Kidney (tissue), 22 donors: ENCODE measurements around the gene NDUFA11. TPM values are rescaled to one million over a fixed set of nuclear protein-coding genes. Genes with fewer than 3 reads are reported as not detected.

Source experiments
- DNase-seq, 5 donors: peaks; one replicate each; pipeline ENCODE4 v3.0.0-alpha.2; 2013 to 2020
- FAIRE-seq: peaks from 2 replicates; lab custom pipeline; 2012; peaks lifted over from hg19 to GRCh38; lab: Jason Lieb, UNC
- H3K27ac ChIP-seq, 2 donors: one replicate each; pipeline ENCODE4 v1.7.0; 2013; ENCODE audit warnings: low read depth in 2 of 2, low read length in 2 of 2, inconsistent platforms in 1 of 2
- H3K27me3 ChIP-seq: one replicate; pipeline ENCODE4 v1.7.1; 2013; ENCODE audit warnings: low read length, inconsistent platforms; ENCODE audit not compliant: control insufficient read depth, insufficient read depth
- H3K36me3 ChIP-seq, 3 donors: one replicate each; pipeline versions ENCODE4 v1.7.0 to v1.7.1; 2013; ENCODE audit warnings: low read length in 3 of 3, control low read depth in 1 of 3, inconsistent platforms in 1 of 3; ENCODE audit not compliant: insufficient read depth in 3 of 3, control insufficient read depth in 2 of 3
- H3K4me1 ChIP-seq, 3 donors: one replicate each; pipeline versions ENCODE4 v1.7.0 to v1.7.1; 2013; ENCODE audit warnings: low read length in 3 of 3, inconsistent platforms in 1 of 3, low read depth in 1 of 3; ENCODE audit not compliant: control insufficient read depth in 2 of 3, insufficient read depth in 2 of 3
- H3K4me3 ChIP-seq, 3 donors: one replicate each; pipeline versions ENCODE4 v1.7.0 to v1.8.1; 2013; ENCODE audit warnings: low read length in 3 of 3, control low read depth in 1 of 3, inconsistent platforms in 1 of 3
- H3K9ac ChIP-seq, 3 donors: one replicate each; pipeline versions ENCODE4 v1.7.0 to v1.7.1; 2013; ENCODE audit warnings: low read length in 3 of 3, control low read depth in 1 of 3, inconsistent platforms in 1 of 3
- H3K9me3 ChIP-seq, 3 donors: one replicate each; pipeline versions ENCODE4 v1.7.0 to v1.7.1; 2013; ENCODE audit warnings: low read length in 3 of 3, control low read depth in 1 of 3, inconsistent platforms in 1 of 3; ENCODE audit not compliant: control insufficient read depth in 2 of 3, insufficient read depth in 1 of 3
- intact Hi-C: fragments of 100-400 bp; cut with DNase I; formaldehyde crosslinking; loops from one replicate; pipeline ENCODE4 v1.11.1; 2022
- long read RNA-seq, 10 donors: library from polyadenylated mRNA in 1 of 10; unstranded in 1 of 10; transcript quantifications; one replicate each; pipeline ENCODE4 v2.0.0 and lab custom pipeline, GENCODE V29; 2021 to 2026
- polyA plus RNA-seq: library from polyadenylated mRNA; stranded (reverse); fragments of 350-450 nt; fragmentation: Illumina TruSeq; extraction: RNeasy Lipid Tissue Mini Kit (QIAGEN cat#74804); gene quantifications from one replicate; pipeline ENCODE4 v1.2.3, GENCODE V29; 2014; ENCODE audit warnings: low read depth, low replicate concordance; ENCODE audit not compliant: insufficient read depth
- total RNA-seq: library from RNA; stranded (reverse); fragmentation: NEBNext Ultra II Directional; extraction: Animal tissue kit (Norgen Biotek cat#: 25700); gene quantifications from one replicate; pipeline ENCODE4 v1.2.1, GENCODE V29; 2021
- TF ChIP-seq, protein P1 (sequence below): IDR thresholded peaks from 3 replicates; pipeline ENCODE4 v1.5.1; 2012; ENCODE audit warnings: mild to moderate bottlenecking, moderate library complexity, borderline replicate concordance; ENCODE audit not compliant: insufficient read depth; ENCODE audit errors: extremely low read depth
- donor health status: control.
- donor health status: control.
- donor health status: control.
- donor health status: control.
- donor health status: control.
- donor health status: DM: yes; HTN: yes; CAD: no.
- donor health status: Normal renal cell carcinoma (clear cell type).

NDUFA11 gene
- total RNA-seq: 200 TPM
- polyA plus RNA-seq: 763 TPM
- long read RNA-seq, donor 1, transcript NDUFA11-201 (4 exons, 539 nt): major isoform, 217 of 232 reads
- long read RNA-seq, donor 1, transcript NDUFA11-205 (3 exons, 2,154 nt): minor isoform, 5 of 232 reads
- long read RNA-seq, donor 1, transcript NDUFA11-206 (5 exons, 657 nt): minor isoform, 6 of 232 reads
- long read RNA-seq, donor 1, partial matches to known transcripts: 0 of 232 reads
- long read RNA-seq, donor 1, other reads (novel, unspliced or antisense): 0 of 232 reads
- long read RNA-seq, donor 2, transcript NDUFA11-201 (4 exons, 539 nt): major isoform, 191 of 216 reads
- long read RNA-seq, donor 2, transcript NDUFA11-206 (5 exons, 657 nt): minor isoform, 5 of 216 reads
- long read RNA-seq, donor 2, transcript NDUFA11-205 (3 exons, 2,154 nt): minor isoform, 7 of 216 reads
- long read RNA-seq, donor 2, partial matches to known transcripts: 5 of 216 reads
- long read RNA-seq, donor 2, other reads (novel, unspliced or antisense): 5 of 216 reads
- long read RNA-seq, donor 3, transcript NDUFA11-201 (4 exons, 539 nt): major isoform, 262 of 291 reads
- long read RNA-seq, donor 3, transcript NDUFA11-205 (3 exons, 2,154 nt): minor isoform, 7 of 291 reads
- long read RNA-seq, donor 3, transcript NDUFA11-204 (2 exons, 403 nt): minor isoform, 13 of 291 reads
- long read RNA-seq, donor 3, partial matches to known transcripts: 5 of 291 reads
- long read RNA-seq, donor 3, other reads (novel, unspliced or antisense): 0 of 291 reads
- long read RNA-seq, donor 4, transcript NDUFA11-206 (5 exons, 657 nt): minor isoform, 7 of 149 reads
- long read RNA-seq, donor 4, transcript NDUFA11-201 (4 exons, 539 nt): major isoform, 135 of 149 reads
- long read RNA-seq, donor 4, partial matches to known transcripts: 0 of 149 reads
- long read RNA-seq, donor 4, other reads (novel, unspliced or antisense): 0 of 149 reads
- long read RNA-seq, donor 5, transcript NDUFA11-201 (4 exons, 539 nt): major isoform, 16 of 19 reads
- long read RNA-seq, donor 5, partial matches to known transcripts: 0 of 19 reads
- long read RNA-seq, donor 5, other reads (novel, unspliced or antisense): 0 of 19 reads
- long read RNA-seq, donor 6, transcript NDUFA11-201 (4 exons, 539 nt): major isoform, 526 of 578 reads
- long read RNA-seq, donor 6, transcript NDUFA11-206 (5 exons, 657 nt): minor isoform, 7 of 578 reads
- long read RNA-seq, donor 6, transcript NDUFA11-205 (3 exons, 2,154 nt): minor isoform, 11 of 578 reads
- long read RNA-seq, donor 6, transcript NDUFA11-204 (2 exons, 403 nt): minor isoform, 19 of 578 reads
- long read RNA-seq, donor 6, partial matches to known transcripts: 15 of 578 reads
- long read RNA-seq, donor 6, other reads (novel, unspliced or antisense): 0 of 578 reads
- long read RNA-seq, donor 7, transcript NDUFA11-201 (4 exons, 539 nt): major isoform, 76 of 110 reads
- long read RNA-seq, donor 7, partial matches to known transcripts: 7 of 110 reads
- long read RNA-seq, donor 7, other reads (novel, unspliced or antisense): 24 of 110 reads
- long read RNA-seq, donor 8, transcript NDUFA11-204 (2 exons, 403 nt): minor isoform, 8 of 244 reads
- long read RNA-seq, donor 8, transcript NDUFA11-201 (4 exons, 539 nt): major isoform, 229 of 244 reads
- long read RNA-seq, donor 8, partial matches to known transcripts: 0 of 244 reads
- long read RNA-seq, donor 8, other reads (novel, unspliced or antisense): 0 of 244 reads
- long read RNA-seq, donor 9, transcript NDUFA11-201 (4 exons, 539 nt): major isoform, 105 of 112 reads
- long read RNA-seq, donor 9, partial matches to known transcripts: 0 of 112 reads
- long read RNA-seq, donor 9, other reads (novel, unspliced or antisense): 0 of 112 reads
- long read RNA-seq, donor 10, transcript NDUFA11-204 (2 exons, 403 nt): minor isoform, 8 of 197 reads
- long read RNA-seq, donor 10, transcript NDUFA11-205 (3 exons, 2,154 nt): minor isoform, 9 of 197 reads
- long read RNA-seq, donor 10, transcript NDUFA11-206 (5 exons, 657 nt): minor isoform, 9 of 197 reads
- long read RNA-seq, donor 10, transcript NDUFA11-201 (4 exons, 539 nt): major isoform, 161 of 197 reads
- long read RNA-seq, donor 10, partial matches to known transcripts: 10 of 197 reads
- long read RNA-seq, donor 10, other reads (novel, unspliced or antisense): 0 of 197 reads

DNA sequence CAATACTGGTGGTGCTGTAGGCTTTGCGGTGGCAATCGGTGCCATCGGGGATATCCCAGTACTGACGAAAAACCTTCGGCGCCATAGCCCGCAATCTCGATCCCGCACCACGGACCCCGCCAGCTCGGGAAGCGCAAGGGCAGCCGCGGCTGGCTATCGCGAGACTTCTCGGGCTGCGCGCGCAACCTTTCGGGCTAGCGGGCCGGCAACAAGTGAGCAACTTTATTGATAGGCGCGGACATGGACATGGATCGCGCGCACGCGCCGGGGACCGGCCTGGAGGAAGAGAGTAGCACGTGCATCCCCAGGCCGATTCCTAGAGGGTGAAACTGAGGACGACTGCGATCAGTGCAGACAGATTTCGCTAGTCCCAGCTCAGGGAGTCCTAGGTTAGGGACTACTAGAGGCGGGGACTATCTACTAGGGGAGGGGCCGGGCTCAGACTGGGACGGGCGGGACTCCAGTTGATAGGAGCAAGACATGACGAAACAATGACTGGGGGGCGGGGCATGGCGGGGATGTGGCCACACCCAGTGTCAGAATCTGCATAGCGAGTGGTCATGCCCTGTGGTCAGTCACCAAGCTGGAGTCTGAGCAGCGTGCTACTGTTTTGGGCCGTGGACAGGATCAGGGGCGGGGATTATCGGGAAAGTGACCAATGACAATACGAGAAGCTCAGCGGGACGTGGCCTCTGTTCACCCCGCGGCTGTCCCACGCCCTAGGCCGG lies at the start of gene NDUFA11:
Gene NDUFA11 (minus strand): TSS at position 167 of the 728 bp plus-strand sequence. CDS start 82 bp downstream, at position 85.
- peak within 1 kb of the TSS; percentile 94 to 99 (median 99) for H3K4me3 ChIP-seq
- peaks cover 0 to 12% (median 3%) of the 10 kb centered on the region in 3 donors for H3K4me1 ChIP-seq
- H3K27ac ChIP-seq: peak within 1 kb of the TSS; percentile 90 to 92
- intact Hi-C loops: no loop called here
- TF ChIP-seq, protein P1, sequence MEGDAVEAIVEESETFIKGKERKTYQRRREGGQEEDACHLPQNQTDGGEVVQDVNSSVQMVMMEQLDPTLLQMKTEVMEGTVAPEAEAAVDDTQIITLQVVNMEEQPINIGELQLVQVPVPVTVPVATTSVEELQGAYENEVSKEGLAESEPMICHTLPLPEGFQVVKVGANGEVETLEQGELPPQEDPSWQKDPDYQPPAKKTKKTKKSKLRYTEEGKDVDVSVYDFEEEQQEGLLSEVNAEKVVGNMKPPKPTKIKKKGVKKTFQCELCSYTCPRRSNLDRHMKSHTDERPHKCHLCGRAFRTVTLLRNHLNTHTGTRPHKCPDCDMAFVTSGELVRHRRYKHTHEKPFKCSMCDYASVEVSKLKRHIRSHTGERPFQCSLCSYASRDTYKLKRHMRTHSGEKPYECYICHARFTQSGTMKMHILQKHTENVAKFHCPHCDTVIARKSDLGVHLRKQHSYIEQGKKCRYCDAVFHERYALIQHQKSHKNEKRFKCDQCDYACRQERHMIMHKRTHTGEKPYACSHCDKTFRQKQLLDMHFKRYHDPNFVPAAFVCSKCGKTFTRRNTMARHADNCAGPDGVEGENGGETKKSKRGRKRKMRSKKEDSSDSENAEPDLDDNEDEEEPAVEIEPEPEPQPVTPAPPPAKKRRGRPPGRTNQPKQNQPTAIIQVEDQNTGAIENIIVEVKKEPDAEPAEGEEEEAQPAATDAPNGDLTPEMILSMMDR: no peak
- peak; percentile 98 to 100 (median 99) for DNase-seq
- H3K9ac ChIP-seq: peak within 1 kb of the TSS; percentile 87 to 100 (median 87)
- no peak for FAIRE-seq
- no peaks in the 10 kb centered on the region for H3K9me3 ChIP-seq
- no peaks in the 10 kb centered on the region for H3K27me3 ChIP-seq
- H3K36me3 ChIP-seq: no peaks in the 10 kb centered on the region

DNA sequence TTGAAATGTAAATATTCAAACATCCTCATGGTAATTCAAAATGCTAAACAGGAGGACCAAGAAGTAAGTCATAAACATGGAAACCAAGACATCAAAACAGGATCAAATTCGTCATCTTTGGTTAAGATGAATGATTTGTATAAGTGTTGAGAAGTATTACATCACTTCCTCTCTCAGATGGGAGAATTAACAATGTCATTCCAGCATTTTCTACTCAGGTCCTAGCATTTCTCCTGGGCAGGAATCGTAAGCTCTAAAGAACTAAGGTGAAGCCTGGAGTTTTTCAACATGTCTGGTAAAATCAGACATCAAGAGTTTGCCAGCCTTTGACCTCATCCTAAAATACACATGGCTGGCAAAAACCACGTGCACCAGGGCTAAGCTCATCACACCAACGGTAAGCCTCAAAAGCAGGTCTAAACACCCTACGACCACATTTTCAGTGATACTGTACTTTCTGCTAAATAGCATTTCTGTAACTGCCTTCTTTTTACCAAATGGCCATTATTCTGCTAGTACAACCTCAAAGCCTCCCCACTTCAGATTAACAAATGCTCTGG lies 49.5 kb upstream of the NDUFA11 start:
- H3K27ac ChIP-seq: no peak overlapping the region
- no peak overlapping the region for H3K9ac ChIP-seq
- H3K4me3 ChIP-seq: no peak overlapping the region
- DNase-seq: no peak
- TF ChIP-seq, protein P1: no peak
- H3K36me3 ChIP-seq: no peaks in the 10 kb centered on the region
- no peaks in the 10 kb centered on the region for H3K9me3 ChIP-seq
- no peak for FAIRE-seq
- H3K27me3 ChIP-seq: no peaks in the 10 kb centered on the region
- intact Hi-C loops: no loop called here
- peaks cover 11 to 38% (median 29%) of the 10 kb centered on the region in 3 donors for H3K4me1 ChIP-seq
